22Rv1 (cell line): Measurements from ENCODE around the gene MSH2.

Source experiments
- ZFX ChIP-seq: fragments of 450-650 bp; IDR thresholded peaks from 2 replicates; pipeline ENCODE4 v1.6.1; 2017; ENCODE audit warnings: antibody characterized with exemption, borderline replicate concordance
- TF ChIP-seq, protein P1 (sequence below): fragments of 450-650 bp; IDR thresholded peaks from 2 replicates; pipeline ENCODE4 v1.5.1; 2017; ENCODE audit warnings: mild to moderate bottlenecking

DNA sequence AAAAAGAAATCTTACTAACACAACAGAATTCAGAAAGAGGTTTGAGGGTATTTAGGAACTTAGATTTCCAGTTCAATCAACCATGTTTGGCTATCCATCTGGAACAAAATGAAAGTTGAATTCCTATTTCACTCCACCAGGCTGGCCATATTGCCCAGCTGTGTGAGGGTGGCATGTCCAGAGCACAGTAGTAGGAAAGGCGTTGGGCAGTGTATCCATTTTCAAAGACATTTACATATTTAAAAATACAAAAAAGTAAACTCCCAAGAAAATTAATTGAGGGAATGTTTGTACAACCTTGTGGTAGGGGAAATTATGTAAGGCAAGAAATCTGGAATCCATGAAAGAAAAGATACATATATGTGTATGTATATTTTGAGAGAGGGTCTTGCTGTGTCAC is 21.5 kb upstream of the MSH2 start:
- TF ChIP-seq, protein P1, sequence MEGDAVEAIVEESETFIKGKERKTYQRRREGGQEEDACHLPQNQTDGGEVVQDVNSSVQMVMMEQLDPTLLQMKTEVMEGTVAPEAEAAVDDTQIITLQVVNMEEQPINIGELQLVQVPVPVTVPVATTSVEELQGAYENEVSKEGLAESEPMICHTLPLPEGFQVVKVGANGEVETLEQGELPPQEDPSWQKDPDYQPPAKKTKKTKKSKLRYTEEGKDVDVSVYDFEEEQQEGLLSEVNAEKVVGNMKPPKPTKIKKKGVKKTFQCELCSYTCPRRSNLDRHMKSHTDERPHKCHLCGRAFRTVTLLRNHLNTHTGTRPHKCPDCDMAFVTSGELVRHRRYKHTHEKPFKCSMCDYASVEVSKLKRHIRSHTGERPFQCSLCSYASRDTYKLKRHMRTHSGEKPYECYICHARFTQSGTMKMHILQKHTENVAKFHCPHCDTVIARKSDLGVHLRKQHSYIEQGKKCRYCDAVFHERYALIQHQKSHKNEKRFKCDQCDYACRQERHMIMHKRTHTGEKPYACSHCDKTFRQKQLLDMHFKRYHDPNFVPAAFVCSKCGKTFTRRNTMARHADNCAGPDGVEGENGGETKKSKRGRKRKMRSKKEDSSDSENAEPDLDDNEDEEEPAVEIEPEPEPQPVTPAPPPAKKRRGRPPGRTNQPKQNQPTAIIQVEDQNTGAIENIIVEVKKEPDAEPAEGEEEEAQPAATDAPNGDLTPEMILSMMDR: no peak
- no peak for TF ChIP-seq ZFX
